ENCODE data around the gene PLA2G4D. TPM values are rescaled to one million over a fixed set of nuclear protein-coding genes. Genes with fewer than 3 reads are reported as not detected.

Gene PLA2G4D
- total and polyA plus RNA-seq, 2 experiments from 2014 or later = 0.07 to 0.15 TPM

DNA sequence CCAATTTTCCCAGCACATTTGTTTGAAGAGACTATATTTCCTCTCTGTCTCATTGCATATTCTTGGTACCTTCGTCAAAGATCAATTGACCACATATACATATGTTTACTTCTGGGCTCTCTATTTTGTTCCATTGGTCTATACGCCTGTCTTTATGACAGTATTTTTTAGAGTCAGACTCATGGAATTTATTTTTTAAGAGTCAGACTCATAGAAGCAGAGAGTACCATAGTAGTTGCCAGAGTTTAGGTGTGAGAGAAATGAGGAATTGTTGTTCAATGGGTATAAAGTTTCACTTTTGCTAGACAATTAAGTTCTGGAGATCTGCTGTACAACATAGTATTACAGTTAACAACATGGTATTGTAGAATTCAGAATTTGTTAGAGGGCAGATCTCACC is 35.0 kb upstream of the PLA2G4D start:
- Mint-ChIP-seq H3K4me1 (peaks cover 9% of the 10 kb centered on the region; the same call in 2 of the 3 replicates), H3K36me3 (ENCODE audit: low read depth) (no peaks in the 10 kb centered on the region), H3K27me3 (ENCODE audit: insufficient read depth, low read depth, poor library complexity) (peaks cover 7% of the 10 kb centered on the region), H3K9me3 (no peaks in the 10 kb centered on the region), H3K27ac (no peak overlapping the region), H3K4me3 (no peak overlapping the region)
- no peak overlapping the region for H3K4me3 ChIP-seq
- DNase-seq (ENCODE audit: low spot score) = no peak
- no peaks in the 10 kb centered on the region for H4K20me1 ChIP-seq (replicated peaks; ENCODE audit: insufficient read depth)
- no peaks in the 10 kb centered on the region for H3F3A ChIP-seq (replicated peaks; ENCODE audit: low read depth)
- no peak overlapping the region for H3K27ac ChIP-seq (ENCODE audit: low read depth)
- H2AFZ ChIP-seq = no peak overlapping the region
- no peaks in the 10 kb centered on the region for H3K9me2 ChIP-seq (ENCODE audit: insufficient read depth)
- ATAC-seq = no peak
- no peak overlapping the region for H3K4me2 ChIP-seq
- H3K4me1 ChIP-seq (ENCODE audit: insufficient read depth) = no peaks in the 10 kb centered on the region; the same call in 1 of the 2 replicates
- H3K79me2 ChIP-seq (replicated peaks; ENCODE audit: insufficient read depth) = no peaks in the 10 kb centered on the region
- no peaks in the 10 kb centered on the region for H3K36me3 ChIP-seq (ENCODE audit: insufficient read depth)
- no peaks in the 10 kb centered on the region for H3K27me3 ChIP-seq (ENCODE audit: insufficient read depth)
- TF ChIP-seq, protein P1, sequence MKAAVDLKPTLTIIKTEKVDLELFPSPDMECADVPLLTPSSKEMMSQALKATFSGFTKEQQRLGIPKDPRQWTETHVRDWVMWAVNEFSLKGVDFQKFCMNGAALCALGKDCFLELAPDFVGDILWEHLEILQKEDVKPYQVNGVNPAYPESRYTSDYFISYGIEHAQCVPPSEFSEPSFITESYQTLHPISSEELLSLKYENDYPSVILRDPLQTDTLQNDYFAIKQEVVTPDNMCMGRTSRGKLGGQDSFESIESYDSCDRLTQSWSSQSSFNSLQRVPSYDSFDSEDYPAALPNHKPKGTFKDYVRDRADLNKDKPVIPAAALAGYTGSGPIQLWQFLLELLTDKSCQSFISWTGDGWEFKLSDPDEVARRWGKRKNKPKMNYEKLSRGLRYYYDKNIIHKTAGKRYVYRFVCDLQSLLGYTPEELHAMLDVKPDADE (IDR thresholded peaks at IDR 0.05) = no peak
- no peak for TF ChIP-seq EZH2 (IDR thresholded peaks at IDR 0.05; ENCODE audit: low read depth, unreplicated experiment)
- TF ChIP-seq STAT1 (IDR thresholded peaks at IDR 0.05; ENCODE audit: unreplicated experiment) = no peak
- TF ChIP-seq, protein P2, sequence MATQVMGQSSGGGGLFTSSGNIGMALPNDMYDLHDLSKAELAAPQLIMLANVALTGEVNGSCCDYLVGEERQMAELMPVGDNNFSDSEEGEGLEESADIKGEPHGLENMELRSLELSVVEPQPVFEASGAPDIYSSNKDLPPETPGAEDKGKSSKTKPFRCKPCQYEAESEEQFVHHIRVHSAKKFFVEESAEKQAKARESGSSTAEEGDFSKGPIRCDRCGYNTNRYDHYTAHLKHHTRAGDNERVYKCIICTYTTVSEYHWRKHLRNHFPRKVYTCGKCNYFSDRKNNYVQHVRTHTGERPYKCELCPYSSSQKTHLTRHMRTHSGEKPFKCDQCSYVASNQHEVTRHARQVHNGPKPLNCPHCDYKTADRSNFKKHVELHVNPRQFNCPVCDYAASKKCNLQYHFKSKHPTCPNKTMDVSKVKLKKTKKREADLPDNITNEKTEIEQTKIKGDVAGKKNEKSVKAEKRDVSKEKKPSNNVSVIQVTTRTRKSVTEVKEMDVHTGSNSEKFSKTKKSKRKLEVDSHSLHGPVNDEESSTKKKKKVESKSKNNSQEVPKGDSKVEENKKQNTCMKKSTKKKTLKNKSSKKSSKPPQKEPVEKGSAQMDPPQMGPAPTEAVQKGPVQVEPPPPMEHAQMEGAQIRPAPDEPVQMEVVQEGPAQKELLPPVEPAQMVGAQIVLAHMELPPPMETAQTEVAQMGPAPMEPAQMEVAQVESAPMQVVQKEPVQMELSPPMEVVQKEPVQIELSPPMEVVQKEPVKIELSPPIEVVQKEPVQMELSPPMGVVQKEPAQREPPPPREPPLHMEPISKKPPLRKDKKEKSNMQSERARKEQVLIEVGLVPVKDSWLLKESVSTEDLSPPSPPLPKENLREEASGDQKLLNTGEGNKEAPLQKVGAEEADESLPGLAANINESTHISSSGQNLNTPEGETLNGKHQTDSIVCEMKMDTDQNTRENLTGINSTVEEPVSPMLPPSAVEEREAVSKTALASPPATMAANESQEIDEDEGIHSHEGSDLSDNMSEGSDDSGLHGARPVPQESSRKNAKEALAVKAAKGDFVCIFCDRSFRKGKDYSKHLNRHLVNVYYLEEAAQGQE (IDR thresholded peaks at IDR 0.05; ENCODE audit: unreplicated experiment) = no peak
- TF ChIP-seq, protein P3, sequence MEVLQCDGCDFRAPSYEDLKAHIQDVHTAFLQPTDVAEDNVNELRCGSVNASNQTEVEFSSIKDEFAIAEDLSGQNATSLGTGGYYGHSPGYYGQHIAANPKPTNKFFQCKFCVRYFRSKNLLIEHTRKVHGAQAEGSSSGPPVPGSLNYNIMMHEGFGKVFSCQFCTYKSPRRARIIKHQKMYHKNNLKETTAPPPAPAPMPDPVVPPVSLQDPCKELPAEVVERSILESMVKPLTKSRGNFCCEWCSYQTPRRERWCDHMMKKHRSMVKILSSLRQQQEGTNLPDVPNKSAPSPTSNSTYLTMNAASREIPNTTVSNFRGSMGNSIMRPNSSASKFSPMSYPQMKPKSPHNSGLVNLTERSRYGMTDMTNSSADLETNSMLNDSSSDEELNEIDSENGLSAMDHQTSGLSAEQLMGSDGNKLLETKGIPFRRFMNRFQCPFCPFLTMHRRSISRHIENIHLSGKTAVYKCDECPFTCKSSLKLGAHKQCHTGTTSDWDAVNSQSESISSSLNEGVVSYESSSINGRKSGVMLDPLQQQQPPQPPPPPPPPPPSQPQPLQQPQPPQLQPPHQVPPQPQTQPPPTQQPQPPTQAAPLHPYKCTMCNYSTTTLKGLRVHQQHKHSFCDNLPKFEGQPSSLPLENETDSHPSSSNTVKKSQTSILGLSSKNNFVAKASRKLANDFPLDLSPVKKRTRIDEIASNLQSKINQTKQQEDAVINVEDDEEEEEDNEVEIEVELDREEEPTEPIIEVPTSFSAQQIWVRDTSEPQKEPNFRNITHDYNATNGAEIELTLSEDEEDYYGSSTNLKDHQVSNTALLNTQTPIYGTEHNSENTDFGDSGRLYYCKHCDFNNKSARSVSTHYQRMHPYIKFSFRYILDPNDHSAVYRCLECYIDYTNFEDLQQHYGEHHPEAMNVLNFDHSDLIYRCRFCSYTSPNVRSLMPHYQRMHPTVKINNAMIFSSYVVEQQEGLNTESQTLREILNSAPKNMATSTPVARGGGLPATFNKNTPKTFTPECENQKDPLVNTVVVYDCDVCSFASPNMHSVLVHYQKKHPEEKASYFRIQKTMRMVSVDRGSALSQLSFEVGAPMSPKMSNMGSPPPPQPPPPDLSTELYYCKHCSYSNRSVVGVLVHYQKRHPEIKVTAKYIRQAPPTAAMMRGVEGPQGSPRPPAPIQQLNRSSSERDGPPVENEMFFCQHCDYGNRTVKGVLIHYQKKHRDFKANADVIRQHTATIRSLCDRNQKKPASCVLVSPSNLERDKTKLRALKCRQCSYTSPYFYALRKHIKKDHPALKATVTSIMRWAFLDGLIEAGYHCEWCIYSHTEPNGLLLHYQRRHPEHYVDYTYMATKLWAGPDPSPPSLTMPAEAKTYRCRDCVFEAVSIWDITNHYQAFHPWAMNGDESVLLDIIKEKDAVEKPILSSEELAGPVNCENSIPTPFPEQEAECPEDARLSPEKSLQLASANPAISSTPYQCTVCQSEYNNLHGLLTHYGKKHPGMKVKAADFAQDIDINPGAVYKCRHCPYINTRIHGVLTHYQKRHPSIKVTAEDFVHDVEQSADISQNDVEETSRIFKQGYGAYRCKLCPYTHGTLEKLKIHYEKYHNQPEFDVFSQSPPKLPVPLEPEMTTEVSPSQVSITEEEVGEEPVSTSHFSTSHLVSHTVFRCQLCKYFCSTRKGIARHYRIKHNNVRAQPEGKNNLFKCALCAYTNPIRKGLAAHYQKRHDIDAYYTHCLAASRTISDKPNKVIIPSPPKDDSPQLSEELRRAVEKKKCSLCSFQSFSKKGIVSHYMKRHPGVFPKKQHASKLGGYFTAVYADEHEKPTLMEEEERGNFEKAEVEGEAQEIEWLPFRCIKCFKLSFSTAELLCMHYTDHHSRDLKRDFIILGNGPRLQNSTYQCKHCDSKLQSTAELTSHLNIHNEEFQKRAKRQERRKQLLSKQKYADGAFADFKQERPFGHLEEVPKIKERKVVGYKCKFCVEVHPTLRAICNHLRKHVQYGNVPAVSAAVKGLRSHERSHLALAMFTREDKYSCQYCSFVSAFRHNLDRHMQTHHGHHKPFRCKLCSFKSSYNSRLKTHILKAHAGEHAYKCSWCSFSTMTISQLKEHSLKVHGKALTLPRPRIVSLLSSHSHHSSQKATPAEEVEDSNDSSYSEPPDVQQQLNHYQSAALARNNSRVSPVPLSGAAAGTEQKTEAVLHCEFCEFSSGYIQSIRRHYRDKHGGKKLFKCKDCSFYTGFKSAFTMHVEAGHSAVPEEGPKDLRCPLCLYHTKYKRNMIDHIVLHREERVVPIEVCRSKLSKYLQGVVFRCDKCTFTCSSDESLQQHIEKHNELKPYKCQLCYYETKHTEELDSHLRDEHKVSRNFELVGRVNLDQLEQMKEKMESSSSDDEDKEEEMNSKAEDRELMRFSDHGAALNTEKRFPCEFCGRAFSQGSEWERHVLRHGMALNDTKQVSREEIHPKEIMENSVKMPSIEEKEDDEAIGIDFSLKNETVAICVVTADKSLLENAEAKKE (CRISPR knock-in tag; IDR thresholded peaks at IDR 0.05) = no peak
- TF ChIP-seq POLR2AphosphoS5 (IDR thresholded peaks at IDR 0.05; ENCODE audit: low read depth) = no peak
- TF ChIP-seq, protein P4, sequence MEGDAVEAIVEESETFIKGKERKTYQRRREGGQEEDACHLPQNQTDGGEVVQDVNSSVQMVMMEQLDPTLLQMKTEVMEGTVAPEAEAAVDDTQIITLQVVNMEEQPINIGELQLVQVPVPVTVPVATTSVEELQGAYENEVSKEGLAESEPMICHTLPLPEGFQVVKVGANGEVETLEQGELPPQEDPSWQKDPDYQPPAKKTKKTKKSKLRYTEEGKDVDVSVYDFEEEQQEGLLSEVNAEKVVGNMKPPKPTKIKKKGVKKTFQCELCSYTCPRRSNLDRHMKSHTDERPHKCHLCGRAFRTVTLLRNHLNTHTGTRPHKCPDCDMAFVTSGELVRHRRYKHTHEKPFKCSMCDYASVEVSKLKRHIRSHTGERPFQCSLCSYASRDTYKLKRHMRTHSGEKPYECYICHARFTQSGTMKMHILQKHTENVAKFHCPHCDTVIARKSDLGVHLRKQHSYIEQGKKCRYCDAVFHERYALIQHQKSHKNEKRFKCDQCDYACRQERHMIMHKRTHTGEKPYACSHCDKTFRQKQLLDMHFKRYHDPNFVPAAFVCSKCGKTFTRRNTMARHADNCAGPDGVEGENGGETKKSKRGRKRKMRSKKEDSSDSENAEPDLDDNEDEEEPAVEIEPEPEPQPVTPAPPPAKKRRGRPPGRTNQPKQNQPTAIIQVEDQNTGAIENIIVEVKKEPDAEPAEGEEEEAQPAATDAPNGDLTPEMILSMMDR (conservative IDR thresholded peaks at IDR 0.05; ENCODE audit: low read depth in 2 of 2) = no peak
